Measurements from ENCODE around the gene LRCOL1. TPM values are rescaled to one million over a fixed set of nuclear protein-coding genes. Genes with fewer than 3 reads are reported as not detected.

The LRCOL1 gene
- total RNA-seq, 1 experiment from 2014 or later = not detected

GRCh38 chr12:132649226-132649945, 39.0 kb upstream of the LRCOL1 start:
- Histone ChIP-seq H2AFZ (ENCODE audit: low read length) (no peak overlapping the region), H4K20me1 (ENCODE audit: insufficient read depth, low read depth, low read length) (no peaks in the 10 kb centered on the region), H3K4me2 (ENCODE audit: low read depth, low read length, poor library complexity, severe bottlenecking) (no peak overlapping the region), H3K79me2 (ENCODE audit: low read length) (no peaks in the 10 kb centered on the region), H3K9me2 (replicated peaks; ENCODE audit: insufficient read depth, low read length) (no peaks in the 10 kb centered on the region), H3K27me3 (ENCODE audit: low read length) (no peaks in the 10 kb centered on the region), H3K4me3 (ENCODE audit: low read length) (no peak overlapping the region), H3K36me3 (ENCODE audit: insufficient read depth, low read length) (peaks cover 32% of the 10 kb centered on the region), H3K27ac (ENCODE audit: low read length) (no peak overlapping the region), H3K9me3 (ENCODE audit: low read length) (no peaks in the 10 kb centered on the region), H3K4me1 (ENCODE audit: low read length) (no peaks in the 10 kb centered on the region), H3K9ac (ENCODE audit: low read length) (no peak overlapping the region)
- DNase-seq = no peak

DNA sequence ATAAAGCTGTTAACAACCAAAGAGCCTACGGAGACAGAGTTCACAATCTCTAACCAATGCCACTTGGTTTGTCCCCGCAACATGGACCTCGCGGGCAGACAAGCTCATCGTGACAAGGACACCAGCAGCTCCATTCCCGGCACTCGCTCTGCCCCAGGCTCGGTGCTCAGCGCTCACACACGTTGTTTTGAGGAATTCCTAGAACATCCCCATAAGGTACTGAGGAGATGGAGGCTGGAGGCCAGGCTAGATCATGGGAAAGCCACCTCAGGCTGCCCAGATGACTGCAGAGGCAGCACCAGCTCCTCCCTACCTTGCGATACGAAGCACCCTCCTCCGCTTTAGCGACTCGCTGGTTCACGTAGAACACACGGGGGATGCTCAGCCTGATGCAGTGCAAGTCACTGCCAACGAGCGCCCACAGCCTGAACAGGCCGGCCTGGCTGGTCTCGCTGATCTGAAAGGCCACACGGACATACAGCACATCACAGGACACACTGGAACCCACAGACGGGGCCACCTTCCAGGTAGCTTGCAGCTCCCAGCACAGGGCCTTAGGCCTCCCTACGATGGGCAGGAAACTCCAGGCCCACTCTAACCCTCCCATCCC, 38.3 kb upstream of the LRCOL1 start:
- Histone ChIP-seq H3K27me3 (ENCODE audit: low read length) (no peaks in the 10 kb centered on the region), H3K4me3 (ENCODE audit: low read length) (no peak overlapping the region), H4K20me1 (ENCODE audit: insufficient read depth, low read depth, low read length) (no peaks in the 10 kb centered on the region), H3K4me1 (ENCODE audit: low read length) (no peaks in the 10 kb centered on the region), H3K9me3 (ENCODE audit: low read length) (no peaks in the 10 kb centered on the region), H3K4me2 (ENCODE audit: low read depth, low read length, poor library complexity, severe bottlenecking) (no peak overlapping the region), H3K9ac (ENCODE audit: low read length) (no peak overlapping the region), H3K9me2 (replicated peaks; ENCODE audit: insufficient read depth, low read length) (no peaks in the 10 kb centered on the region), H3K79me2 (ENCODE audit: low read length) (no peaks in the 10 kb centered on the region), H2AFZ (ENCODE audit: low read length) (no peak overlapping the region), H3K27ac (ENCODE audit: low read length) (no peak overlapping the region), H3K36me3 (ENCODE audit: insufficient read depth, low read length) (peaks cover 27% of the 10 kb centered on the region)
- no peak for DNase-seq

DNA sequence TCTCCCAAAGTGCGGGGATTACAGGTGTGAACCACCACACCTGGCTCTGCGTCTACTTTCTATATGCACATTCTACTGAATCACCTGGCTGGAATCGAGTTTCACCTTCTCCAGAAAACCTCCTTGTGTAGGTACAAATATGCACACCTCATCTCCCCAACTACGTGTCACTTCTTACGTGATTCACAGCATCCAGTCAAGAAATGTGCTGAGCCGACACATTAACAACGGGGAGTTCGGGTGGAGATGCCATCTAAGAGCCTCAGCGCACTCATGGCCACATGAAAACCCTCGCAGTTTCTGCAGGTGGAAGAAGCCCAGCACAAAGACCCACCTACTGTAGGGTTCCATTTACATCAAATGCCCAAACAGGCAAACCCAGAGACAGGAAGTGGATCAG, 37.5 kb upstream of the LRCOL1 start:
- Histone ChIP-seq H3K9me3 (ENCODE audit: low read length) (no peaks in the 10 kb centered on the region), H3K4me1 (ENCODE audit: low read length) (no peaks in the 10 kb centered on the region), H3K27ac (ENCODE audit: low read length) (no peak overlapping the region), H3K9ac (ENCODE audit: low read length) (no peak overlapping the region), H2AFZ (ENCODE audit: low read length) (no peak overlapping the region), H3K27me3 (ENCODE audit: low read length) (no peaks in the 10 kb centered on the region), H3K79me2 (ENCODE audit: low read length) (no peaks in the 10 kb centered on the region), H3K4me3 (ENCODE audit: low read length) (no peak overlapping the region), H3K36me3 (ENCODE audit: insufficient read depth, low read length) (peaks cover 19% of the 10 kb centered on the region), H3K9me2 (replicated peaks; ENCODE audit: insufficient read depth, low read length) (no peaks in the 10 kb centered on the region), H3K4me2 (ENCODE audit: low read depth, low read length, poor library complexity, severe bottlenecking) (no peak overlapping the region), H4K20me1 (ENCODE audit: insufficient read depth, low read depth, low read length) (no peaks in the 10 kb centered on the region)
- no peak for DNase-seq

GRCh38 chr12:132646850-132647249, 36.5 kb upstream of the LRCOL1 start:
- H3K4me1 ChIP-seq (ENCODE audit: low read length) = no peaks in the 10 kb centered on the region
- no peak for DNase-seq
- H3K4me3 ChIP-seq (ENCODE audit: low read length) = no peak overlapping the region
- no peaks in the 10 kb centered on the region for H3K9me3 ChIP-seq (ENCODE audit: low read length)
- no peaks in the 10 kb centered on the region for H3K27me3 ChIP-seq (ENCODE audit: low read length)
- no peaks in the 10 kb centered on the region for H3K9me2 ChIP-seq (replicated peaks; ENCODE audit: insufficient read depth, low read length)
- H3K79me2 ChIP-seq (ENCODE audit: low read length) = no peaks in the 10 kb centered on the region
- no peak overlapping the region for H3K9ac ChIP-seq (ENCODE audit: low read length)
- H2AFZ ChIP-seq (ENCODE audit: low read length) = no peak overlapping the region
- H3K36me3 ChIP-seq (ENCODE audit: insufficient read depth, low read length) = peaks cover 18% of the 10 kb centered on the region
- no peaks in the 10 kb centered on the region for H4K20me1 ChIP-seq (ENCODE audit: insufficient read depth, low read depth, low read length)
- H3K4me2 ChIP-seq (ENCODE audit: low read depth, low read length, poor library complexity, severe bottlenecking) = no peak overlapping the region
- H3K27ac ChIP-seq (ENCODE audit: low read length) = no peak overlapping the region

GRCh38 chr12:132642846-132643835, 32.8 kb upstream of the LRCOL1 start:
- no peaks in the 10 kb centered on the region for H3K27me3 ChIP-seq (ENCODE audit: low read length)
- H3K4me1 ChIP-seq (ENCODE audit: low read length) = no peaks in the 10 kb centered on the region
- H4K20me1 ChIP-seq (ENCODE audit: insufficient read depth, low read depth, low read length) = no peaks in the 10 kb centered on the region
- no peaks in the 10 kb centered on the region for H3K79me2 ChIP-seq (ENCODE audit: low read length)
- no peaks in the 10 kb centered on the region for H3K9me2 ChIP-seq (replicated peaks; ENCODE audit: insufficient read depth, low read length)
- no peak overlapping the region for H2AFZ ChIP-seq (ENCODE audit: low read length)
- DNase-seq = no peak
- no peak overlapping the region for H3K4me2 ChIP-seq (ENCODE audit: low read depth, low read length, poor library complexity, severe bottlenecking)
- H3K36me3 ChIP-seq (ENCODE audit: insufficient read depth, low read length) = peaks cover 16% of the 10 kb centered on the region
- H3K4me3 ChIP-seq (ENCODE audit: low read length) = no peak overlapping the region
- H3K9ac ChIP-seq (ENCODE audit: low read length) = no peak overlapping the region
- H3K9me3 ChIP-seq (ENCODE audit: low read length) = no peaks in the 10 kb centered on the region
- H3K27ac ChIP-seq (ENCODE audit: low read length) = no peak overlapping the region

- Histone ChIP-seq H4K20me1 (ENCODE audit: insufficient read depth, low read depth, low read length) (no peaks in the 10 kb centered on the region), H3K27ac (ENCODE audit: low read length) (no peak overlapping the region), H3K27me3 (ENCODE audit: low read length) (no peaks in the 10 kb centered on the region), H3K4me3 (ENCODE audit: low read length) (no peak overlapping the region), H3K4me2 (ENCODE audit: low read depth, low read length, poor library complexity, severe bottlenecking) (no peak overlapping the region), H3K4me1 (ENCODE audit: low read length) (no peaks in the 10 kb centered on the region), H3K9me2 (replicated peaks; ENCODE audit: insufficient read depth, low read length) (no peaks in the 10 kb centered on the region), H3K9me3 (ENCODE audit: low read length) (no peaks in the 10 kb centered on the region), H3K9ac (ENCODE audit: low read length) (no peak overlapping the region), H3K79me2 (ENCODE audit: low read length) (no peaks in the 10 kb centered on the region), H2AFZ (ENCODE audit: low read length) (no peak overlapping the region), H3K36me3 (ENCODE audit: insufficient read depth, low read length) (peaks cover 16% of the 10 kb centered on the region)
- no peak for DNase-seq
These were observed 31.6 kb upstream of the LRCOL1 start for GRCh38 chr12:132641811-132642650.

DNA sequence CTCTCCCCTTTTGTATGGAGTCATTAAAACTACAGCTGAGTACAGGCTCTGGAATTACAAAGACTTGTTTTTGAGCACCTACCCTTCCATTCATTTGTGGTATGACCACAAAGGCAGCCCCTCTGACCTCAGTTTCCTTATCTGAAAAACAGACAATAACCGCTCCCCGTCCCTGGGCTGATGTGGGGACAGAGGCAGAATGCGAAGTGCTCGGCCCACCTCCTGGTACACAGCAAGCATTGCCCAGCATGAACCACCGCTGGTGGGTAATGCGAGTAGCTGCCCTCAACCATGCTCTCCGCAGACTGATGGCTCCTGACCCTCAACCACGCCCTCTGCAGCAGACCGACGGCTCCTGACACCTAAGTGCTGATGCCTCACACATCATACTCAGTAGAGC, 30.6 kb upstream of the LRCOL1 start:
- H3K27ac ChIP-seq (ENCODE audit: low read length) = no peak overlapping the region
- no peaks in the 10 kb centered on the region for H3K79me2 ChIP-seq (ENCODE audit: low read length)
- H3K4me2 ChIP-seq (ENCODE audit: low read depth, low read length, poor library complexity, severe bottlenecking) = no peak overlapping the region
- H3K9ac ChIP-seq (ENCODE audit: low read length) = no peak overlapping the region
- H4K20me1 ChIP-seq (ENCODE audit: insufficient read depth, low read depth, low read length) = no peaks in the 10 kb centered on the region
- no peak overlapping the region for H2AFZ ChIP-seq (ENCODE audit: low read length)
- no peaks in the 10 kb centered on the region for H3K9me3 ChIP-seq (ENCODE audit: low read length)
- no peaks in the 10 kb centered on the region for H3K4me1 ChIP-seq (ENCODE audit: low read length)
- no peaks in the 10 kb centered on the region for H3K9me2 ChIP-seq (replicated peaks; ENCODE audit: insufficient read depth, low read length)
- peaks cover 20% of the 10 kb centered on the region; the same call in 1 of the 2 replicates for H3K36me3 ChIP-seq (ENCODE audit: insufficient read depth, low read length)
- H3K27me3 ChIP-seq (ENCODE audit: low read length) = no peaks in the 10 kb centered on the region
- DNase-seq = no peak
- H3K4me3 ChIP-seq (ENCODE audit: low read length) = no peak overlapping the region

All from Karpas-422 (cell line).